ENCODE measurements around the gene RNF150.

RNF150 gene

GRCh38 chr4:141039156-141039555 lies 94.1 kb downstream of the RNF150 start:
- H3K4me3 ChIP-seq (ENCODE audit: low read depth, low read length), result no peak overlapping the region
- POLR2A ChIA-PET, result no interaction called here
- CTCF ChIA-PET, result no interaction called here
- TF ChIP-seq CTCF (IDR thresholded peaks at IDR 0.05; ENCODE audit: insufficient read depth, low read length, missing control alignments), result no peak
- DNase-seq (ENCODE audit: low read depth, low spot score), result no peak

GRCh38 chr4:141038428-141038827 lies 94.8 kb downstream of the RNF150 start:
- ChIA-PET POLR2A (no interaction called here), CTCF (no interaction called here)
- no peak for DNase-seq (ENCODE audit: low read depth, low spot score)
- no peak for TF ChIP-seq CTCF (IDR thresholded peaks at IDR 0.05; ENCODE audit: insufficient read depth, low read length, missing control alignments)
- no peak overlapping the region for H3K4me3 ChIP-seq (ENCODE audit: low read depth, low read length)

GRCh38 chr4:141037446-141037845 lies 95.8 kb downstream of the RNF150 start:
- H3K4me3 ChIP-seq (ENCODE audit: low read depth, low read length), result no peak overlapping the region
- no peak for TF ChIP-seq CTCF (IDR thresholded peaks at IDR 0.05; ENCODE audit: insufficient read depth, low read length, missing control alignments)
- POLR2A ChIA-PET, result interaction anchor here (1.5 kb wide), 1 partner anchor 9 kb away, joined by 3 read pairs; no protein-coding TSS in a partner anchor
- CTCF ChIA-PET, result interaction anchor here (1.1 kb wide), 1 partner anchor 9 kb away, joined by 3 read pairs; no protein-coding TSS in a partner anchor
- no peak for DNase-seq (ENCODE audit: low read depth, low spot score)

GRCh38 chr4:141036786-141037185 lies 96.5 kb downstream of the RNF150 start:
- POLR2A ChIA-PET, result interaction anchor here (1.5 kb wide), 1 partner anchor 9 kb away, joined by 3 read pairs; no protein-coding TSS in a partner anchor
- CTCF ChIA-PET, result interaction anchor here (1.0 to 1.1 kb wide), 2 partner anchors 8 to 9 kb away, joined by 3 read pairs; no protein-coding TSS in a partner anchor
- no peak for DNase-seq (ENCODE audit: low read depth, low spot score)
- TF ChIP-seq CTCF (IDR thresholded peaks at IDR 0.05; ENCODE audit: insufficient read depth, low read length, missing control alignments), result no peak
- H3K4me3 ChIP-seq (ENCODE audit: low read depth, low read length), result no peak overlapping the region

GRCh38 chr4:141035920-141036319 lies 97.3 kb downstream of the RNF150 start:
- CTCF ChIA-PET, result interaction anchor here (1.1 kb wide), 1 partner anchor 10 kb away, joined by 4 read pairs; no protein-coding TSS in a partner anchor
- no peak for DNase-seq (ENCODE audit: low read depth, low spot score)
- POLR2A ChIA-PET, result no interaction called here
- no peak for TF ChIP-seq CTCF (IDR thresholded peaks at IDR 0.05; ENCODE audit: insufficient read depth, low read length, missing control alignments)
- no peak overlapping the region for H3K4me3 ChIP-seq (ENCODE audit: low read depth, low read length)

GRCh38 chr4:141028024-141028529 lies 105.2 kb downstream of the RNF150 start:
- peak; percentile 79 for DNase-seq (ENCODE audit: low read depth, low spot score)
- CTCF ChIA-PET, result interaction anchor here (1.1 to 1.2 kb wide), 3 partner anchors 9 to 106 kb away, joined by 3 read pairs; partner anchors contain the start of gene RNF150
- TF ChIP-seq CTCF (IDR thresholded peaks at IDR 0.05; ENCODE audit: insufficient read depth, low read length, missing control alignments), result no peak
- POLR2A ChIA-PET, result interaction anchor here (0.9 to 1.7 kb wide), 2 partner anchors 19 to 26 kb away, joined by 4 to 6 read pairs; no protein-coding TSS in a partner anchor
- no peak overlapping the region for H3K4me3 ChIP-seq (ENCODE audit: low read depth, low read length)

Data from AG04449 (cell line).